ENCODE results near the gene DOHH.
"Not testable (repeated sequence)": the region's sequence is repeated elsewhere in the genome, so short reads cannot be mapped to it uniquely, and the experiment has no call there.

DOHH gene

GRCh38 chr19:3456925-3457527, 43.4 kb downstream of the DOHH start:
- DNase-seq: no peak

- no peak for DNase-seq
These were observed 44.4 kb downstream of the DOHH start for GRCh38 chr19:3455960-3456601.

DNA sequence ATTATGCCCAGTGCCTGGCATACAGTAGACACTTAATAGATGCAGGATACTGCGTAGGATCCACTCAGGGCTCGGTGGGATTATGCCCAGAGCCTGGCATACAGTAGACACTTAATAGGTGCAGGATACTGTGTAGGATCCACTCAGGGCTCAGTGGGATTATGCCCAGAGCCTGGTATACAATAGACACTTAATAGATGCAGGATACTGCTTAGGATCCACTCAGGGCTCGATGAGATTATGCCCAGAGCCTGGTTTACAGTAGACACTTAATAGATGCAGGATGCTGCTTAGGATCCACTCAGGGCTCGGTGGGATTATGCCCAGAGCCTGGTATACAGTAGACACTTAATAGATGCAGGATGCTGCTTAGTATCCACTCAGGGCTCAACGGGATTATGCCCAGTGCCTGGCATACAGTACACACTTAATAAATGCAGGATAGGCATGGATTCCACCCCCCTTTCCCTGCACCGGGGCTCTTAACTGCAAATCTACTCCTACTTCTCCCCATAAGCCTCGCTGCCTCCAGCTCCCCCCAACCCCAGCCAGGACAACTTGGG, 45.0 kb downstream of the DOHH start:
- DNase-seq: no peak

DNA sequence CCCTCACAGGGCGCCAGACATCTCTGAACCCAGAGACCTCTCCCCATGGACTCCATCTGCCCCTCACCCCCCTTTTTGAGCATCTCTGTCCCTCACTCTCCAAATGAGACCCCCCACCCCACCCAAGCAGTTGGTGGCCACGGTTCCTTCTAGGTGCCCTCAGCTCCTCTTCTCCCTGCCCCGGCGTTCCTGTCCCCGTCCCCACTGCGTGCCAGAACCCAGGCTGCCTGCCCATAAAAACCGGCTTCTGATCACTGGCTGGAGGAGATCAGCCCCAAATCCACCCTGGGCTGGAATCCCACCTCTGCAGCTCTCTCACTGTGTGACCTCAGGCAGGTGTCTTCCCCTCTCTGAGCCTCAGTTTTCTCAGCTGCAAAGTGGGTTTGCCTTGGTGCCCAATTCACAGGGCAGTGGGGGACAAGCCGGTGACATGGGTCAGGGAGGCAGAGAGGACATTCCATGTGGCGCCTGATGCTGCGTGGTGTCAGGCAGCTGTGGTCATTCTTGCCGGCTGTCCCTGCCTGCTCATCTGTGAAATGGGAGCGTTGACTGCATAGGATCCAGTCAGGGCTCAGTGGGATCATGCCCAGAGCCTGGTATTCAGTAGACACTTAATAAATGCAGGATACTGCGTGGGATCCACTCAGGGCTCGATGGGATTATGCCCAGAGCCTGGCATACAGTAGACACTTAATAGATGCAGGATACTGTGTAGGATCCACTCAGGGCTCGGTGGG, 45.6 kb downstream of the DOHH start:
- no peak for DNase-seq

DNA sequence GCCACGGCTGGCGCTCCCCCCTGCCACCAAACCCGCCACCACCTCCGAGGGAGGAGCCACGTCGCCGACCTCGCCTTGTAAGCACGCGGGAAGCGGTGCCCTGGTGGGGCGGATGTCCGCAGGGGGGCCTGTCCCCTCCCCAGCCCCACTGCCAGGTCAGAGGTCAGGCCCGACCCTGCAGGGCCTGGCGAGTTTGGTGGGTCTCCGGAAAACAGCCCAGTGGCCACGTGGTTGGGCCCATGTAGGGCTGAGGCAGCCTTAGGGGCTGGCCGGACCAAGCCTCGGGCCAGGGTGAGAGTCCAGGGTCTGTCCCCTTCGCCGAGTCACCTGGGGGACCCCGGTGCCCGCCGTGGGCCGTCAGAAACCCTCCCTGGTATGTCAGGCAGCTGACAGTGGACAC, 46.6 kb downstream of the DOHH start:
- DNase-seq: no peak

DNA sequence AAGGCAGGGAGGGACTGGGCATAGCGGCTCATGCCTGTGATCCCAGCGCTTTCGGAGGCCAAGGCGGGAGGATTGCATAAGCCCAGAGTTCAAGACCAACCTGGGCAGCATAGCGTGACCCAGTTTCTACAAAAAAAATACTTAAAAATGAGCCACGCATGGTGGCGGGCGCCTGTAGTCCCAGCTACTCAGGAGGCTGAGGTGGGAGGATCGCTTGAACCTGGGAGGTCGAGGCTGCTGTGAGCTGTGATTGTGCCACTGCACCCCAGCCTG, 47.6 kb downstream of the DOHH start:
- DNase-seq: not testable (repeated sequence)

- DNase-seq: peak; percentile 60 to 67 (median 62)
These were observed 48.1 kb downstream of the DOHH start for GRCh38 chr19:3452171-3452941.

DNA sequence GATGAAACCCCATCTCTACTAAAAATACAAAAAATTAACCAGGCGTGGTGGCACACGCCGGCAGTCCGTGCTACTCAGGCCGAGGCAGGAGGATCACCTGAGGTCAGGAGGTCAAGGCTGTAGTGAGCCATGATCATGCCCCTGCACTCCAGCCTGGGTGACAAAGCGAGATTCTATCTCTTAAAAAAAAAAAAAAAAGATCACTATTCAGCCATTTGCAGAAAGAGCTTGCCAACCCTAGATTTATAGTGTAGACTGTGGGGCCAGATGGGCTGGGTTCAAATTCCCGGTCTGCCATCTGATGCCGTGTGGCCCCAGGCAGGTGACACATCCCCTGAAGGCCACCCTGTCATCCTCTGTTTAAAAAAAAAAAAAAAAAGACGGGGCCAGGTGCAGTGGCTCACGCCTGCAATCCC, 49.0 kb downstream of the DOHH start:
- DNase-seq: peak in 2 of 3 donors; percentile 21 to 33

DNA sequence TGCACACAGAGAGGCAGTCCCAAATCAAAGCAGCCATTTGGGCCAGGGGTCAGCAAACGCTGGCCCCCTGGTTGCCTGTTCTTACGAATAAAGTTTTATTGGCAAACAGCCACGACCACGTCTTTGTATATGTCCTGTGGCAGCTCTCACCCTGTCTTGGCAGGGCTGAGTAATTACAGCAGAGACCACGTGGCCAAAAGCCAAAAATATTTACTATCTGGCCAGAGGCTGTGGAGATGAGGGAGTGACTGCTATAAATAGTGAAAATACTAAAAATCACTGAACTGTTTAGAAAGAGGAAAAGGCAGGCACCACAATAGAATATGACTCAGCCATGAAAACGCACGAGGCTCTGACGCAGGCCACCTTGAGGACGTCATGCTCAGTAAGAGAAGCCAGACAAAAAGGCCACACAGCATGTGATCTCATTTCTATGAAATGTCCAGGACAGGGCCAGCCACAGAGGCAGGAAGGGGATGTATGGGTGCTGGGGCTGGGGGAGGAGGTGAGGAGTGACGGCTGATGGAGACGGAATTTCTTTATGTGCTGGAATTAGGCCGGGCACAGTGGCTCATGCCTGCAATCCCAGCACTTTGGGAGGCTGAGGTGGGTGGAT, 49.6 kb downstream of the DOHH start:
- DNase-seq: peak; percentile 94 to 99 (median 96)

DNA sequence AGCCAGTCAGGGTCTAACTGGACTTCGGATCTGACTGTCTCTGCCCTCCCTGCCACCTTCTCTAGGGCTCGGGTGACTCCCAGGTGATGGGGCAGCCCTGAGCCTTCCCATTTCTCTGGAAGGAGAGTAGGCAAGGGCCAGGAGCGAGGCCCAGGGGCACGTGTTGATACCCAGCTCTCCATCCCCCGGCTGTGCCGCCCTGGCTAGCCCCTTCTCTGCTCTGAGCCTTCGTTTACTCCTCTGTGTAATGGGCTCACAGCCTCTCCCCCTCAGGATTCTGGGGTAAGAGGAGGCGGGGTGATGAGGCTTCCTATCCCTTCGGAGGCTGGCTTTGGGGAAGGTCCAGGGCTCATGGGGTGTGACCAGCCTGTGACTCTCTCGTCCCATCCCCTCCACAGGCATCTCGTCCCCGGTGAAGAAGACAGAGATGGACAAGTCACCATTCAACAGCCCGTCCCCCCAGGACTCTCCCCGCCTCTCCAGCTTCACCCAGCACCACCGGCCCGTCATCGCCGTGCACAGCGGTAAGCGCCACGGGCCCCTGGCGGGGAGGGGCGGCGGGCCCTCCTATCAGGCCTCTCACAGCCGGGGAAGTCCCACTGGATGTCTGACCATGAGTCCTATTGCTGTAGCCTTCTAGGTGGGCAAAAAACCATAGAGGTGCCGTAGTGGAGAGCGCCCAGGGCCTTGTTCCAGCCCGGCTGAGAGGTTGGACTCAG, 51.7 kb downstream of the DOHH start:
- DNase-seq: no peak

GRCh38 chr19:3446657-3447056, 53.8 kb downstream of the DOHH start:
- not testable (repeated sequence) for DNase-seq

- no peak for DNase-seq
These were observed 55.7 kb downstream of the DOHH start for GRCh38 chr19:3444695-3445234.

DNA sequence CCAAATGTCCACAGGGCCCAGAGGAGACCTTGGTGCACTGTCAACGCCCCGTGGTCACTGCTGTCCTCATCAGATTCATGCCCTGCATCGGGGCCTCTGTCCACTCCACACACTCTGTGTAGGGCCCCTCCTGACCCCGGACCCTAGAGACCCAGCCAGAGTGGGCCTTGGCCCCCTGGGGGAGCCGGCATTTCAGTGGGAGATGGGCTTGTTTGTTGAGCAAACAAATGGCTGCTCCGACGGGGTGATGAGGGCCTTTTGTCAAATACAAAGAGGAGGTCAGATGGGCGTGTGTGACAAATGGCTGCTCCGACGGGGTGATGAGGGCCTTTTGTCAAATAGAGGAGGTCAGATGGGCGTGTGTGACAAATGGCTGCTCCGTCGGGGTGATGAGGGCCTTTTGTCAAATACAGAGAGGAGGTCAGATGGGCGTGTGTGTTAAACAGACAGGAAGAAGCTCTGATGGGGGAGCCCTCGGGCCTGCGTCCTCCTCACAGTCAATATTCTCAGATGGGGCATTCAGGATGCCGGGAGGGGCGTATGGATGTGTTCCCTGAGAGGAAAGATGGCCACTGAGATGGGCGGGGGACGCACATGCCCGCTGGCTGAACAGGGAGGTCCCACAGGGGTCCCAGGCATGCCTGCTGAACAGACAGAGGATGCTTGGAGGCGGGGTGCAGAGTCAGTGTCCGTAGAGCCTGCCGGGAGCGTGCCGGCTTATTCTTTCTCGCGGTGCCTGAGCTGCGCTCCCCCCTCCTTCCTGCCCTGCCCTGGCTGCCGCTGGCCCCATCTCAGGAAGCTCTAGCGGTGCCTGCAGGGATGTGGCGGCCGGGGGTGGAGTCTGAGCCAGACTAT, 56.4 kb downstream of the DOHH start:
- no peak for DNase-seq

GRCh38 chr19:3442487-3443071, 57.9 kb downstream of the DOHH start:
- no peak for DNase-seq

GRCh38 chr19:3441986-3442329, 58.5 kb downstream of the DOHH start:
- no peak for DNase-seq

DNA sequence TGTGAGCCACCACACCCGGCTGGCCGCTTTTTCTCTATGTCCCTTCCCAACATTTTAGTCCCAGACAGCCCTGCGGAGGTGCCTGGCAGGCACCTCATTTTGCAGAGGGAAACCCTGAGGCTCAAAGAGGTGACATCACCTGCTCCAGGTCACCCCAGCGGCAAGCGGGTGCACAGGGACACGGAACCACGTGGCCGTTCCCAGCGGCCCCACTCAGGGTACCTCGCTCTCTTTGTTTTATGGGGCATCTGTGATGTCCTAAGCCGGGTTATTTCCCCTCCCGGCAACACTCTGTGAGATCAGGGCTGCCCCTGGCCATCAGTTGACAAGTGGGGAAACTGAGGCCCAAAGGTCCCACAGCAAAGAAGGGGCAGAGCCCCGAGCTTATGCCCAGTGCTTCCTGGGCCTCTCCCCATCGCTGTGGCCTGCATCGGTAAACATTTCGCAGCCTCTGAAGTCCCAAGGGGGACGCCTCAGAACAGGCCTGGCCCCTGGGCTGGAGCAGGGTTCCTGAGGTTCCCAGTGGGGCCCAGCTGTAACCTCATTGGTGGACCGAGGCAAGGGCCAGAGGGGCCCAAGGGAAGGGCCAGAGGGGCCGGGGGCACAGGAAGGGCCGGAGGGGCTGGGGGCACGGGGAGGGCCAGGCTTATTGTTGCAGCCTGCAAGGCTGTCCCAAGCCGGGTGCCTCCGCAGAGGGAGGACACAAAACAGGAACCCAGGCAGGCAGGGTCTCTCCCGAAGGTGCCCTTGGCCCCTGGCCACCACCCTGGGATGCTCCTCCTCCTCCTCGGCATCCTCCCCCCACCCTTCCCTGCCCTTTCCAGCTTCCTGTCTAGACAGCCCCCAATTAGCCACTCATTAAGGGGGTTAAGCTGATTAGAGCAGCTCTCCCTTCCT, 59.1 kb downstream of the DOHH start:
- DNase-seq: no peak
